Subcutaneous adipose tissue (tissue), 4 donors: ENCODE data around the gene ANKK1. TPM values are rescaled to one million over a fixed set of nuclear protein-coding genes. Genes with fewer than 3 reads are reported as not detected.

Experiments used
- CTCF ChIP-seq: fragments of 450-650 bp; IDR thresholded peaks from one replicate; pipeline ENCODE4 v1.5.1; 2016; ENCODE audit warnings: low read depth, mild to moderate bottlenecking, control low read depth, antibody characterized with exemption, moderate library complexity
- total RNA-seq, 4 donors: library from RNA; depleted of rRNA; stranded (reverse); fragments of >200 nt; gene quantifications; one replicate each; pipeline ENCODE4 v1.1.0, GENCODE V29; 2016

The ANKK1 gene
- total RNA-seq, 4 donors from 2014 or later: 0.57 to 0.66 TPM; not detected in 2

- no peak for TF ChIP-seq CTCF
Observed at GRCh38 chr11:113398669-113399430, 11.3 kb downstream of the ANKK1 start.

- no peak for TF ChIP-seq CTCF
Observed at GRCh38 chr11:113400631-113401230, 13.2 kb downstream of the ANKK1 start.

GRCh38 chr11:113401718-113402117 lies 14.1 kb downstream of the ANKK1 start:
- no peak for TF ChIP-seq CTCF

GRCh38 chr11:113404859-113405430 lies 17.4 kb downstream of the ANKK1 start:
- TF ChIP-seq CTCF: no peak

- TF ChIP-seq CTCF: no peak
Observed at GRCh38 chr11:113405724-113406478, 18.3 kb downstream of the ANKK1 start.

- TF ChIP-seq CTCF: no peak
Observed at GRCh38 chr11:113407163-113407562, 19.6 kb downstream of the ANKK1 start.

GRCh38 chr11:113408206-113408605 lies 20.6 kb downstream of the ANKK1 start:
- no peak for TF ChIP-seq CTCF
